HG03196 (cell line): ENCODE data around the gene NPB.

Experiments used
- ATAC-seq: cut with Tn5 transposase; IDR thresholded peaks from one replicate; pipeline ENCODE4 v1.9.1; 2021; ENCODE audit not compliant: unreplicated experiment

Gene NPB

DNA sequence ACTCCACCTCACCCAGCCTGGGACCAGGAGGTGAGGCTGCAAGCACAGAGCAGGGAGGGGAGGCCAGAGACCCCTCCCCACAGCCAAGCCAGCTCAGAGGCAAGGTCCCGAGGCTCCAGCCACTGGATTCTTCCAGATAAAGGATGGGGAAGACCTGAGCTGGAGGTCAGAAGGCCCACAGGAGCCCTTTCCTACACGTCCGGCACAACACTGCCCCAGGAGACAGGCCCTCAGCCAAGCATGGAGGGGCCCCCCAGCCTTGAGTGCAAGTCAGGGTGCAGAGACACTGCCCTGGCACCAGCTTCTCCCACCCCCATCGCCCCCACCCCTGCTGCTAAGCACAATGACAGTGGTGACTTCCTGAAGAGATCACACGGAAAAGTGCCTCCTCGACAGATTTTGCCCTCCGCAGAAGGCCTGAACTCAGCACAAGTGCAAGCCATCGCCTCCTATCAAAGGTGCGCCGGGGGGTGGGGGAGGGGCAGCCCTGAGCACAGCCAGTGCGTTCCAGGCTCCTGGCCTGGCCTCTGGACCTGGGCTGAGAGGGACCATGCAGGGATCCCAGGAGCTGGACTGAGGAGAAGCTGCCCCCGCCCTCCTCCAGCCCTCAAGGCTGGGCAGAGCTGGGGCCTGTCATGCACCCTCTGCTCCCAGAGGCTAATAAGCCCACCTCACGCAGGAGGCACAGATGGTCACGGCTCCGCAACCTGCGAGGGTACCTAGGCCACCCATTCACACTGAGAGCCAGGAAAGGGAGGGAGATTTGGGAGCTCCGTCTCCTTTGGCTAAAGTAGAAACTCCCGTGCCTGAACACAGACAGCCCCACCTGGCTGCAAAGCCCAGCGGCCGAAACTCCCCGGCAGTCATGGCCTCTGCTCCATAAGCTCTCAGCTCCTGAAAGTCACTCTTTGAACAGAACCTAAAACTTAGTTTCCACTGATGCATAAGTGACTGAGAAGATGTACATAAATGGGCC, 22.8 kb downstream of the NPB start:
- ATAC-seq = no peak

GRCh38 chr17:81925860-81926450, 23.9 kb downstream of the NPB start:
- ATAC-seq = no peak

DNA sequence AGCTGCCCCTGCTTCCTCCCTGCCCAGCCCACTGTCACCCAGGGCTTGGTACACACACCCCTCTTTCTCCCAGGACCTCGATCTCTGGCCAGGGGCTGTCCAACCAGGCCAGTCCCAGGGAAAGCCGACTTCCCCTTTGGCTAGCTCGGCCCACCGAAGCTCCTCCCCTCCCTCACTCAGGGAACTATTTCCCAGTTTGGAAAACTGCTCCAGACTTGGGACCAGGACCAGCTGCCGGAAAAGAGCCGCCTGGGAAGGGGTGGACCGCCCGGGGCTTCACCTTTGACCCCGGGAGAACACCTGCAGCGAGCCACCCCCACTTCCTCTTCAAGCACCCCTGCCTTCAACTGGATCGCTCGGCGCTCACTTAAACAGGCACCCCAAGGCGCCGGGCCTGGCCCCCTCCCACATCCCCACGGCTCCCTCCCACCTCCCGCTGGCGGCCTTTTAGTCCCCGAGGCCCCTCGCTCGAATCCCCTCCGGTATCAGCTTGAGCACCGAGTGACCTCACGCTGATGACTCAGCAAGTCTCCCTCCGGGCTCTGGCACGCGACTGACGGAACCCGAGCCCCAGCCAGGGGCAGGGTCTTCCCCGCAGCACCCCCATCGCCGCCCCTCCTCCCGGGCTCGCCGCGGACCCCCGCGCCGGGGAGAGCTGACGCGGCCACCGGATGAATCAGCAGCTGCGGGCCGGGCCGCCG, 24.6 kb downstream of the NPB start:
- no peak for ATAC-seq

GRCh38 chr17:81927152-81927652, 25.2 kb downstream of the NPB start:
- peak; percentile 8 for ATAC-seq

DNA sequence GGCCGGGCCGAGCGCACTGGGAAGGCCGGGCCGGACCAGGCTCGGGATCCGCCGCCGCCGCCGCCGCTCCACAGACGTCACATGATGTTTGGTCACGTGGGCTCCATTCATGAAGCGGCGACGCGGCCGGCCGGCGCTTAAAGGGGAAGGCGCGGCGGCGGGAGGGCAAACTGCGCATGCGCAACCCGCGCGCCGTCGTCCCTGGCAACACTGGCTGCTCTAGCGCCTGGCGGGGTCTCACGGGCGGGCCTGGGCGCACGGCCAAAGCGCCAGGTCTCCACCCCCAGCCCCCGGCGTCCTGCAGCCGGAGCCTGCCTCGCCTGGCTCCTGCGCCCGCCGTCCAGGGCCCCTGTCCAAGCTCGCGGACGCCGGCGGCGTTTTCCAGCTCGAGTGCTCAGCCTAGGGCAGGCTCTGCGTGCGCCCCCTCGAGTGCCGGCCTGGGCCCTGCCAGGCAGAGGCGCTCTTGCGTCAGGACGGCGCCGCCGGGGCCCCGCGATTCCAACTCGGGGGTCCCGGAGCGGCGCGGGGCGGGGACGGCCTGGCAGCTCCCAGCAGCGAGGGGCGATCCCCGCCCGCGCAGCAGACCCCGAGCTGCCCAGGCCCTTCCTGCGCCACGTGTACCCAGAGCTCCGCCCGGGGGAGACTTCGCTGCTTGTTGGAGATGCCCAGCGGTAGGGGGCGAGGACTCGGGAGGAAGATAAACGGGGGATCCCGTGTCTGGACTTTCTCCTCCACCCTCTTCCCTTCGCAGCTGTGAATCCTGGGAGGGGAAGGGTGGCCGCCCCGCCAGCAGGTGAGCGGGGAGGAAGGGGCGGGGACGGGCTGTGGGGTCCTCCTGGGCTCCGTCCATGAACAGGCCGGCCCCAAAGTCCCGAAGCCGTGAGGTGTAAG, 25.9 kb downstream of the NPB start, which contains the start of gene MAFG:
MAFG (minus strand) TSS at position 83 of the 891 bp plus-strand sequence. CDS start 4,550 bp downstream, outside the sequence.
- ATAC-seq = peak; percentile 61

GRCh38 chr17:81928544-81929252, 26.7 kb downstream of the NPB start:
- no peak for ATAC-seq

DNA sequence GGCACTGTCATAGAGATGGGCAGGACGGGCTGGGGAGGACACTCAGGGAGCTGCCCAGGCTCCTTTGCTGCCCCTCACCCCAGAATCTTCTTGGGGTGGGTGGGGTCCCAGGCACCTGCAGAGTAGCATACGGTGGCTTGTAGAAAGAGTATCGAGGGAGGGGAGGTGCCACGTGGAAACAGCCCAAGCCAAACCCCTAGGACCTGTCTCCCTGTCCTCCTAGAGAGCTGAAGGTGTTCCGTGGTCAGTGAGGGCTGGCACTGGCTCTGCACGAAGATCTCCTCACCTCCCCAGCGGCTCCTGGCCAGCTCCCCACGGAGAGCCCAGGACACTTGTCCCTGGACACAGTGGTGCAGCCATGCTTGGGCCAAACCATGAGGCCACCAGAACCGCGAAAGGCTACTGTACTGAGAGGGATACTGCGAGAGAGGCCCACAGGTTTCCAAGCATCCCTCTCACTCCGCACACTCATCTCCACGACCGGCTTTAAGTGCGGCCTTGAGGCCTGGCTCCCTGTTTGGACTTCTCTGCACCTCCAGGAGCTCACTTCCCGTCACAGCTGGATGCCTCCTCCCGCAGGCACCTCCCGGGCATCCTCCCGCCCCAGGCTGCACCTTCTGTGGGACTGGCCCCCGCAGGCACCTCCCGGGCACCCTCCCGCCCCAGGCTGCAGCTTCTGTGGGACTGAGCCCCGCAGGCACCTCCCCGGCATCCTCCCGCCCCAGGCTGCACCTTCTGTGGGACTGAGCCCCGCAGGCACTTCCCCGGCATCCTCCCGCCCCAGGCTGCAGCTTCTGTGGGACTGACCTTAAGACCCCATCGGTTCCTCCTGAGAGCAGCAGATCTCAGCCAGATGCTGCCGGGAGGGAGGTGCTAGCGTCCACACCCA, 27.5 kb downstream of the NPB start:
- ATAC-seq = no peak

DNA sequence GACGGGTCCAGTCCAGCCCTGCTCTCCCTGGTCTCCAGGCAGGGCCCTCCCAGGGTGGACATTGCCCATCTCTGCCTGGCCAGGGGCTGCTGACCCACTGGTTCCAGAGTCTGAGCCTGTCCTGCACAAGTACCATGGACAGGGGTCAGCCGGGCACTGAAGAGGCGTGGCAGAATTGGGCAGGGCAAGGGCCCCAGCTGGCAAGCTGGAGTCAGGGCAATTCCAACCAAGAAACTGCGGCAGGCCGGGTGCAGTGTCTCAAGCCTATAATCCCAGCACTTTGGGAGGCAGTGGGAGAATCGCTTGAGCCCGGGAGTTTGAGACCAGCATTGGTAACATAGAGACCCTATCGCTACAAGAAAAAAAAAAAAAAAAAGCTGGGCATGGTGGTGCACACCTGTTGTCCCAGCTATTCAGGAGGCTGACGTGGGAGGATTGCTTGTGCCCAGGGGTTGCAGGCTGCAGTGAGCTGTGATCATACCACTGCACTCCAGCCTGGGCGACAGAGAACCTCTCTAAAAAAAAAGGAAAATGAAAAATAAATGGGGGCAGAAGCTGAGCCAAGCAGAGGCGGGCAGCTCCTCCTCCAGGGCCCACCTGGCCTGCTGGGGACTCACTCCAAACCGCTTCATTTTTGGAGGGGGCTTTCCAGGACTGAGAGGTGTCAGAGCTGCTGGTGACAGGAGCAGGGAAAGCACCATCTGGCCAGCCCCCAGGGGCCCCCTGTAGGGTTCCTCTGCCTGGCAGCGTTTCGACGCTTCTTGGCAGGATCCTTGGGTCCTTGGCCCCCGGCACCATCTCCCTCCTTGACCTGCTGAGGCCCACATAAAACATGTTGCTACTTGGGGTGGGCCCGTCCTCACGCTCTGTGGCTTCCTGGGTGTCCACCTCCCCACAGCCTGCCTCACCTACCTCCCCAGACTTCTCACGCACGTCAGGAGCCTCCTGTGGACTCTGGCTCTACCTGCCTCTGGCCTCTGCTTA, 28.4 kb downstream of the NPB start:
- no peak for ATAC-seq

DNA sequence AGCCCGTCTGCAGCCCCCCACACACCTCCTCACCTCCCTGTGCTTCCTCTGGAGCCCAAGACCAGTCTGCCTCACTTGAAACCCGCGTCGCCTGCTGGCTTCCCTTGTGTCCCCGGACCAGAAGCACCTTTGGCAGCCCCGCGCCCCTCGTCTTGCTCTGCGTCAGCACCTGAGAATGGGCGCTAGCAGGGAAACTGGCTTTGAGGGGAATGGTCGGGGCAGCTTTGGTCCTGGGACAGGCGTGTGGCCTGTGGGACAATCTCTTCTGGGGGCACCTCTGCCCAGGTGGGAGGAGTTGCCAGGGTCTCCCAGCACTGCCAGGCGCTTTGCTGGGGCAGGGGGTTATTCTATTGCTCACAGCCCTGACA, 29.1 kb downstream of the NPB start:
- no peak for ATAC-seq

- no peak for ATAC-seq
These were observed 29.7 kb downstream of the NPB start for GRCh38 chr17:81931557-81932332.

DNA sequence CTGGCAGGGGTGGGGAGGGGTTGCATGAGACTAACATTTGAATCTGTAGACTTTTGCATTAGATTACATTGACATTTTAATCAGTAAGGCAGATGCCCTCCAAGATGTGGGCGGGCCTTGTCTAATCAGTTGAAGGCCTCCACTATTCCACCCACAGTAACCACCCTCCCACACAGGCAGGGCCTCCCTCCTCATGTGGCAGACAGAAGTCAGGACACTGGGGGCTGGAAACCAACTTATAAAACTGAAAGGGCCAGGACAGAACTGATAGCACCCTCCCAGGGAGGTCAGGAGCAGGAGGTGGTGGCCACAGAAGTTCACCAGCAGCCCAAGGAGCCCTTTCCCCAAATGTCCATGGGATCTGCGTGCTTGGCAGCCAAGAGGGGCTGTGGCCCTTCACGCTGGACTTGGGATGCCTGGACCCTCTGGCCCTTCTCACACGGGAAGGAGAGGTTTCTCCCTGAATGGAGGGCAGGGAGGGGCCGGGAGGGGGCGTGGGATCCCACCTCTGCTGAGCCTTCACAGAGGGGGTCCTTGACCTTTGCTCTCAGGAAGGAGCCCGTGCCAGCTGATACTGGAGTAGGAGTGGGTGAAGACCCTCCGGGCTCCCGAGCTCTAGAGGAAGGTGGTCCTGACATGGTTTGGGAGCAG, 30.4 kb downstream of the NPB start:
- no peak for ATAC-seq

- no peak for ATAC-seq
These were observed 31.2 kb downstream of the NPB start for GRCh38 chr17:81933178-81933699.

DNA sequence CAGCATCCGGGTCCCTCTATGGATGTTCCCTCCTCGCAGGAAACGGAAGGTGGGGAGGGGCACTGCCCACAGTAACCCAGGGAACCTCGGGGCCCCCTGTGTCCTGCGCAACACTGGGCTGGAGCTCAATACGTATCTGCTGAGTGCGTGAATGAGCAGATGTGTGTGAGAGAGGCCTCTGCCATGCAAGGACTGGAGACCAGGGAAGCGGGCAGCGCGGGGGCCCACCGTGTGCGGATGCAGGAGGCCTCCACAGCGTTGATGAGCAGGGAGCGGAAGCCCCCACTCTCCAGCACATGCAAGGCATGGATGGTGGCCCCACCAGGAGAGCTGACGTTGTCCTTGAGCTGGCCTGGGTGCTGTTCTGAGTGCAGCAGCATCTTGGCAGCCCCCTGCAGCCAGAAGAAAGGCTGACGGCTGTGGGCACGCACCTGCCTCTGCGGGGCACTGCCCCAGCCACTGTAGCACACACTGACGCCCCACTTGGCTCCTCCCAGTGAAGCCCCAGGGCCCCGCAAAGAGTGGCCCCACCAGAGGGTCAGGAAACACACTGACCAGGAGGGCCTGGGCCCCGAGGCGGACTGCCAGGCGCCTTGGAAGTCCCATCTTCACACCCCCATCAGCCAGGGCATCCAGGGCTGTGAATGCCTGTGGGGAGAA, 32.2 kb downstream of the NPB start:
- no peak for ATAC-seq

GRCh38 chr17:81934850-81935708, 33.0 kb downstream of the NPB start:
- no peak for ATAC-seq

GRCh38 chr17:81935709-81936084, 33.7 kb downstream of the NPB start:
- no peak for ATAC-seq
